OCI-LY3 (cell line): ENCODE data around the gene INTS3.
"Not testable (repeated sequence)": the region's sequence is repeated elsewhere in the genome, so short reads cannot be mapped to it uniquely, and the experiment has no call there.

Source experiments
- H2AFZ ChIP-seq: fragments of 200-600, 300-600 bp; shearing (Covaris generic); 2 replicates; pipeline ENCODE4 v1.6.0; 2014; ENCODE audit warnings: antibody characterized with exemption, low read depth, low read length
- H3K27ac ChIP-seq: fragments of 200-600, 300-600 bp; sonication (generic); 2 replicates; pipeline ENCODE4 v1.5.1; 2014; ENCODE audit warnings: mild to moderate bottlenecking, low read length, moderate library complexity, mixed read lengths
- H3K27me3 ChIP-seq: fragments of 200-600, 300-600 bp; sonication (generic); 2 replicates; pipeline ENCODE4 v1.6.1; 2014; ENCODE audit warnings: low read depth, low read length, mixed read lengths
- H3K36me3 ChIP-seq: fragments of 200-600, 300-600 bp; sonication (generic); replicated peaks from 2 replicates; pipeline ENCODE3; 2014; ENCODE audit warnings: low read depth, low read length, mixed read lengths
- H3K4me1 ChIP-seq: fragments of 300-600, 200-600 bp; sonication (generic); 2 replicates; pipeline ENCODE4 v1.6.1; 2014; ENCODE audit warnings: low read length, mixed read lengths
- H3K4me2 ChIP-seq: fragments of 200-600, 300-600 bp; sonication (generic); 2 replicates; pipeline ENCODE4 v1.6.1; 2014; ENCODE audit warnings: low read length, mixed read lengths
- H3K4me3 ChIP-seq: fragments of 300-600, 200-600 bp; sonication (generic); 2 replicates; pipeline ENCODE4 v1.5.1; 2014; ENCODE audit warnings: antibody characterized with exemption, mild to moderate bottlenecking, low read length, moderate library complexity
- H3K79me2 ChIP-seq: fragments of 300-600, 200-600 bp; shearing (Covaris generic); 2 replicates; pipeline ENCODE4 v1.6.1; 2014; ENCODE audit warnings: mild to moderate bottlenecking, low read length, mixed read lengths
- H3K9ac ChIP-seq: fragments of 300-600, 200-600 bp; shearing (Covaris generic); 2 replicates; pipeline ENCODE4 v1.6.0; 2014; ENCODE audit warnings: mild to moderate bottlenecking, low read length, moderate library complexity
- H3K9me3 ChIP-seq: fragments of 200-600, 300-600 bp; shearing (Covaris generic); 2 replicates; pipeline ENCODE4 v1.6.1; 2014; ENCODE audit warnings: low read length, mixed read lengths; ENCODE audit not compliant: insufficient read depth
- H4K20me1 ChIP-seq: fragments of 200-600, 300-600 bp; sonication (generic); 2 replicates; pipeline ENCODE4 v1.6.1; 2016; ENCODE audit warnings: low read length, mixed read lengths; ENCODE audit not compliant: insufficient read depth
- CTCF ChIP-seq: fragments of 200-600, 300-600 bp; sonication (generic); IDR thresholded peaks from 2 replicates; pipeline ENCODE4 v1.5.1; 2014; ENCODE audit warnings: antibody characterized with exemption, low read length, low read depth
- EZH2phosphoT487 ChIP-seq: fragments of 200-600 bp; shearing (Covaris generic); IDR thresholded peaks from 2 replicates; pipeline ENCODE4 v1.6.1; 2018; ENCODE audit warnings: antibody characterized with exemption, mixed run types, low read depth

Gene INTS3

GRCh38 chr1:153717330-153717729 lies 10.5 kb upstream of the INTS3 start:
- no peaks in the 10 kb centered on the region for H3K36me3 ChIP-seq
- H3K4me2 ChIP-seq = no peak overlapping the region
- TF ChIP-seq EZH2phosphoT487 (no peak), CTCF (no peak)
- no peaks in the 10 kb centered on the region for H3K9me3 ChIP-seq
- H3K79me2 ChIP-seq = no peaks in the 10 kb centered on the region
- no peak overlapping the region for H3K9ac ChIP-seq
- no peak overlapping the region for H3K27ac ChIP-seq
- no peaks in the 10 kb centered on the region for H3K4me1 ChIP-seq
- H4K20me1 ChIP-seq = no peaks in the 10 kb centered on the region
- no peaks in the 10 kb centered on the region for H3K27me3 ChIP-seq
- H2AFZ ChIP-seq = no peak overlapping the region
- no peak overlapping the region for H3K4me3 ChIP-seq

- Histone ChIP-seq H3K27ac (no peak overlapping the region), H3K9ac (no peak overlapping the region), H3K4me2 (no peak overlapping the region), H4K20me1 (no peaks in the 10 kb centered on the region), H2AFZ (no peak overlapping the region), H3K36me3 (no peaks in the 10 kb centered on the region), H3K4me3 (no peak overlapping the region), H3K79me2 (peaks cover 7% of the 10 kb centered on the region), H3K27me3 (no peaks in the 10 kb centered on the region), H3K9me3 (no peaks in the 10 kb centered on the region), H3K4me1 (no peaks in the 10 kb centered on the region)
- no peak for TF ChIP-seq EZH2phosphoT487
- TF ChIP-seq CTCF = no peak
Measured at GRCh38 chr1:153723687-153724086, 4.2 kb upstream of the INTS3 start.

GRCh38 chr1:153724634-153725033 lies 3.2 kb upstream of the INTS3 start:
- H3K27ac ChIP-seq, H3K9ac ChIP-seq, H2AFZ ChIP-seq, H3K4me2 ChIP-seq, H3K9me3 ChIP-seq, H3K36me3 ChIP-seq, H3K27me3 ChIP-seq, H4K20me1 ChIP-seq, H3K4me1 ChIP-seq, H3K4me3 ChIP-seq: not testable (repeated sequence)
- peaks cover 17% of the 10 kb centered on the region for H3K79me2 ChIP-seq

GRCh38 chr1:153728305-153729066 lies 636 bp downstream of the INTS3 start:
- H2AFZ ChIP-seq = no peak overlapping the region; the same call in 1 of the 2 replicates

More at GRCh38 chr1:153728305-153729066, 636 bp downstream of the INTS3 start:
- no peaks in the 10 kb centered on the region for H3K27me3 ChIP-seq
- H3K4me1 ChIP-seq = peaks cover 21% of the 10 kb centered on the region
- H3K36me3 ChIP-seq = peaks cover 10% of the 10 kb centered on the region
- peak overlapping the region; percentile 92 for H3K4me3 ChIP-seq
- TF ChIP-seq EZH2phosphoT487 (no peak), CTCF (no peak)
- H3K27ac ChIP-seq = peak overlapping the region; percentile 74
- H3K9me3 ChIP-seq = no peaks in the 10 kb centered on the region
- peaks cover 36% of the 10 kb centered on the region for H3K79me2 ChIP-seq
- H3K9ac ChIP-seq = peak overlapping the region; percentile 99
- no peaks in the 10 kb centered on the region for H4K20me1 ChIP-seq
- peak overlapping the region; percentile 84 for H3K4me2 ChIP-seq
